KMS-11 (cell line): ENCODE measurements around the gene NTM.

Experiments used
- H2AFZ ChIP-seq: fragments of 200-600 bp; sonication (generic); 2 replicates; pipeline ENCODE4 v1.6.1; 2016; ENCODE audit warnings: antibody characterized with exemption, mixed run types, low read depth
- H3K27ac ChIP-seq: fragments of 200-600 bp; sonication (generic); 2 replicates; pipeline ENCODE4 v1.6.1; 2016; ENCODE audit warnings: mild to moderate bottlenecking, mixed run types
- H3K27me3 ChIP-seq: fragments of 200-600 bp; sonication (generic); 2 replicates; pipeline ENCODE4 v1.6.1; 2017; ENCODE audit warnings: mild to moderate bottlenecking, low read depth, mixed run types, moderate library complexity; ENCODE audit not compliant: insufficient read depth
- H3K36me3 ChIP-seq: fragments of 200-600 bp; sonication (generic); 2 replicates; pipeline ENCODE4 v1.6.1; 2017; ENCODE audit warnings: mild to moderate bottlenecking, mixed run types; ENCODE audit not compliant: insufficient read depth
- H3K4me1 ChIP-seq: fragments of 200-600 bp; sonication (generic); 2 replicates; pipeline ENCODE4 v1.6.1; 2016; ENCODE audit warnings: mild to moderate bottlenecking, low read depth, mixed run types; ENCODE audit not compliant: poor library complexity, severe bottlenecking
- H3K4me2 ChIP-seq: fragments of 200-600 bp; sonication (generic); 2 replicates; pipeline ENCODE4 v1.7.0; 2016; ENCODE audit warnings: mild to moderate bottlenecking, mixed run types
- H3K4me3 ChIP-seq: fragments of 200-600 bp; sonication (generic); IDR thresholded peaks from 2 replicates; pipeline ENCODE4 v1.6.1; 2017; ENCODE audit warnings: low read depth, low read length, mixed read lengths; ENCODE audit not compliant: insufficient read depth
- H3K79me2 ChIP-seq: fragments of 200-600 bp; sonication (generic); 2 replicates; pipeline ENCODE4 v1.6.1; 2016; ENCODE audit warnings: low read depth, mixed run types; ENCODE audit not compliant: insufficient read depth
- H3K9ac ChIP-seq: fragments of 200-600 bp; sonication (generic); 2 replicates; pipeline ENCODE4 v1.6.1; 2016; ENCODE audit warnings: mild to moderate bottlenecking, mixed run types
- H4K20me1 ChIP-seq: fragments of 200-600 bp; sonication (generic); 2 replicates; pipeline ENCODE4 v1.6.1; 2016; ENCODE audit warnings: mild to moderate bottlenecking, mixed run types; ENCODE audit not compliant: insufficient read depth
- TF ChIP-seq, protein P1 (sequence below): fragments of 200-600 bp; sonication (generic); conservative IDR thresholded peaks from 2 replicates; pipeline ENCODE4 v1.6.1; 2017; ENCODE audit warnings: low read depth, mild to moderate bottlenecking, antibody characterized with exemption, low read length, moderate library complexity, mixed read lengths

The NTM gene

DNA sequence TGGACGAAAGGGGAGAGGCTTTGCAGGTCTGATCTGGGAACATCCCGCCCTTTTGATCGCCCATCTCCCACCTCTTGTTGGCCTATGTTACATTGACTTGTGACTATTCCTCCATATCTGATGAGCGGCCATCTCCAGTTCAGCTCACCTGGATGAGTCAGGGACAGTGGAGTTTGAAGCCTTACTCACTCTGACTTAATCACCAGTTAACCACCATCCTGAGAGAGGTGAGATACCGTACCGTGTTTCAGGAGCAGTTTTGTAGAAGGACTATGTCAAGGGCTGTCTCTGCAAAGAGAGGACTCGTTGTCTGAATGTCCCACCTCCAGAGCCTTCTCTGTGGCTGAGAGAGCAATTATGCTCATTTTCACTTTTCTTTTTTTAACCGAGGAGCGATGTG is 771.7 kb downstream of the NTM start:
- no peaks in the 10 kb centered on the region for H3K36me3 ChIP-seq
- no peak overlapping the region for H3K27ac ChIP-seq
- no peak overlapping the region for H3K9ac ChIP-seq
- no peaks in the 10 kb centered on the region for H3K4me1 ChIP-seq
- no peak overlapping the region for H2AFZ ChIP-seq
- no peak overlapping the region for H3K4me2 ChIP-seq
- no peaks in the 10 kb centered on the region for H3K79me2 ChIP-seq
- H4K20me1 ChIP-seq = no peaks in the 10 kb centered on the region
- no peaks in the 10 kb centered on the region for H3K27me3 ChIP-seq
- H3K4me3 ChIP-seq = no peak overlapping the region
- TF ChIP-seq, protein P1, sequence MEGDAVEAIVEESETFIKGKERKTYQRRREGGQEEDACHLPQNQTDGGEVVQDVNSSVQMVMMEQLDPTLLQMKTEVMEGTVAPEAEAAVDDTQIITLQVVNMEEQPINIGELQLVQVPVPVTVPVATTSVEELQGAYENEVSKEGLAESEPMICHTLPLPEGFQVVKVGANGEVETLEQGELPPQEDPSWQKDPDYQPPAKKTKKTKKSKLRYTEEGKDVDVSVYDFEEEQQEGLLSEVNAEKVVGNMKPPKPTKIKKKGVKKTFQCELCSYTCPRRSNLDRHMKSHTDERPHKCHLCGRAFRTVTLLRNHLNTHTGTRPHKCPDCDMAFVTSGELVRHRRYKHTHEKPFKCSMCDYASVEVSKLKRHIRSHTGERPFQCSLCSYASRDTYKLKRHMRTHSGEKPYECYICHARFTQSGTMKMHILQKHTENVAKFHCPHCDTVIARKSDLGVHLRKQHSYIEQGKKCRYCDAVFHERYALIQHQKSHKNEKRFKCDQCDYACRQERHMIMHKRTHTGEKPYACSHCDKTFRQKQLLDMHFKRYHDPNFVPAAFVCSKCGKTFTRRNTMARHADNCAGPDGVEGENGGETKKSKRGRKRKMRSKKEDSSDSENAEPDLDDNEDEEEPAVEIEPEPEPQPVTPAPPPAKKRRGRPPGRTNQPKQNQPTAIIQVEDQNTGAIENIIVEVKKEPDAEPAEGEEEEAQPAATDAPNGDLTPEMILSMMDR = no peak

DNA sequence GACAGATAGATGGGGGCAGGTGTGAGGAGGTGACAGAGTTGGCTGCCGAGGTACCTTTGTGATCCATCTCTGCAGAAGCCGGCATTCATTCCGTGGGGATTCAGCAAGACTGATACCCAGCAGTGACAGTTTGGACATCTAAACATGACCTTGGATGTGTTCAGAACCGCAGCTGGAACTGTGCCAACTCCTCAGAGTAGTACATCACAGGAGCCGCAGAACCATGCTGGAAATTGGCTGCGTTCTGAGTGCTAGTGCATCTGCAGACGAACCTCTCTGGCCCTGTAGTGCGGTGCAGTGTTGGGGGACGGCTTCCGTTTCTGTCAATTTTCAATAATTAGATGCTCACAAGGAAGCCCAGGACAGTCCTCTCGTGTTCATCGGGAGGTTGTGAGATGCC is 772.1 kb downstream of the NTM start:
- Histone ChIP-seq H3K4me2 (no peak overlapping the region), H3K27me3 (no peaks in the 10 kb centered on the region), H3K9ac (no peak overlapping the region), H3K27ac (no peak overlapping the region), H4K20me1 (no peaks in the 10 kb centered on the region), H2AFZ (no peak overlapping the region), H3K4me1 (no peaks in the 10 kb centered on the region), H3K36me3 (no peaks in the 10 kb centered on the region), H3K79me2 (no peaks in the 10 kb centered on the region), H3K4me3 (no peak overlapping the region)
- TF ChIP-seq, protein P1 = no peak

DNA sequence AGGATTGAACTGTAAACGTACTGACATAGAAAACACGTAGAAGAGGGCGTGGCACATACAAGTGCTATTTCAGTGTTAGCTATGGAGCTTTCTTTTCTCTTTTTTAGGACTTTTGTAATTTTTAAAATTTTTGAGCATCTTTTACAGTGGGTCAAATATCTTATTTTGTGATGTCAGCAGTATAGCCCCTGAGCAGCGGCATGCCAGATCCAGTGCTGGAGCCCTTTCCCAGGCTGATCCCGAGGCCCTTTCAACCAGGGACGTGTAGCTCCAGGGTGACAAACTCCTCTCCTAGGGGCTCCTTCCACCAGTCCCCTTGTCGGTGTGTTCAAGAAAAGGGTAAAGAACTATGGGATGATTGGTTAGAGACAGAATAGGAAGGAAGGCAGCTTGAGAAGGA is 777.0 kb downstream of the NTM start:
- no peak overlapping the region for H3K4me2 ChIP-seq
- H4K20me1 ChIP-seq = no peaks in the 10 kb centered on the region
- no peak overlapping the region for H2AFZ ChIP-seq
- H3K79me2 ChIP-seq = no peaks in the 10 kb centered on the region
- no peak overlapping the region for H3K9ac ChIP-seq
- H3K27ac ChIP-seq = no peak overlapping the region
- no peaks in the 10 kb centered on the region for H3K4me1 ChIP-seq
- H3K36me3 ChIP-seq = no peaks in the 10 kb centered on the region
- H3K4me3 ChIP-seq = no peak overlapping the region
- TF ChIP-seq, protein P1 = no peak
- no peaks in the 10 kb centered on the region for H3K27me3 ChIP-seq

DNA sequence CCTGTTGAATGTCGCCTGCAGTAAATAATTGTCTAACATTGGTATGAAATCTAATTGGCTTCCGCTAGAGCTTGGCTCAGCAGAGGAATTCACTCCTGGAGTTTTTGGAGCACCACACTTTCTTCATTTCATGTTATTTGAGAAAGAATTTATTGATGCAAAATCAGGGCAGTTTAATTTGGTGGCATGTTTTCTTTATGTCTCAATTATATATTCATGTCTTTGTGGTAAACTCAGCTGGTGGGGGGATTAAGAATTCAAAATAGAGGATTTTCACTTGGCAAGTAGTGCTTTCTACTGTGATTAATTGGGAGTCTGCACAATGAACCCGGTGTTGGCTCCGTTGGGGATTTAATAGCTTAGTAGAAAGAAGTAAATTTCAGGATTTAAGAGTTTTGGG is 784.4 kb downstream of the NTM start:
- no peak overlapping the region for H3K4me3 ChIP-seq
- no peak overlapping the region for H3K9ac ChIP-seq
- H3K27me3 ChIP-seq = no peaks in the 10 kb centered on the region
- H2AFZ ChIP-seq = no peak overlapping the region
- H3K4me2 ChIP-seq = no peak overlapping the region
- no peaks in the 10 kb centered on the region for H3K36me3 ChIP-seq
- TF ChIP-seq, protein P1 = no peak
- no peaks in the 10 kb centered on the region for H3K79me2 ChIP-seq
- H3K4me1 ChIP-seq = no peaks in the 10 kb centered on the region
- H4K20me1 ChIP-seq = no peaks in the 10 kb centered on the region
- H3K27ac ChIP-seq = no peak overlapping the region

DNA sequence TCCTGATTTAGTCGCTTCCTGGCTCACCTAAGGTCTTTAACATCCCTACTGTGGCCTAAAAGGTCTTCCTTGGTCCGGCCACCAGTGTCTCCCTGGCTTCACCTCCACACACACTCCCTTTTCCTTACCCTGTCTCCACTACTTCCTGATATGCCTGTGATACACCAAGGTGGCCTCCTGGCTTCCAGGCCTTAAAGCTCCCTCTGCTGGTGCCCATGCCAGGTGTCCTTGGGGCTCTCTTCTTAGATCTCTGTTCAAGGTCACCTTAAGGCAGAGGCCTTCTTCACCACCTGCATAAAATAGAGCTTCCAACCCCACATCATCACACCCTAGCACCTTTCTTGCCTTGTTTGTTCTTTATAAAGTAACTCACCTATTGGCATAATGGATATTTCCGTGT is 787.7 kb downstream of the NTM start:
- H3K4me1 ChIP-seq = no peaks in the 10 kb centered on the region
- TF ChIP-seq, protein P1 = peak; percentile 32; the same call in 1 of the 2 replicates

More for the DNA sequence above, 787.7 kb downstream of the NTM start:
- Histone ChIP-seq H3K9ac (no peak overlapping the region), H3K79me2 (no peaks in the 10 kb centered on the region), H4K20me1 (no peaks in the 10 kb centered on the region), H3K4me3 (no peak overlapping the region), H3K36me3 (no peaks in the 10 kb centered on the region), H3K4me2 (no peak overlapping the region), H2AFZ (no peak overlapping the region), H3K27me3 (no peaks in the 10 kb centered on the region), H3K27ac (no peak overlapping the region)
